Fibroblast of peridontal ligament (primary cell): ENCODE results near the gene SNCAIP.

Source experiments
- DNase-seq: peaks from one replicate; pipeline ENCODE4 v3.0.0-alpha.2; 2010; ENCODE audit errors: extremely low read depth

Gene SNCAIP

GRCh38 chr5:122499585-122499984 lies 187.5 kb downstream of the SNCAIP start:
- no peak for DNase-seq

- DNase-seq: peak; percentile 78
These were observed 188.4 kb downstream of the SNCAIP start for GRCh38 chr5:122500245-122501088.

- peak; percentile 77 for DNase-seq
These were observed 189.0 kb downstream of the SNCAIP start for GRCh38 chr5:122501089-122501435.

- DNase-seq: no peak
These were observed 195.0 kb downstream of the SNCAIP start for GRCh38 chr5:122507045-122507444.

GRCh38 chr5:122507581-122507980 lies 195.5 kb downstream of the SNCAIP start:
- DNase-seq: no peak

GRCh38 chr5:122508623-122509022 lies 196.6 kb downstream of the SNCAIP start:
- DNase-seq: no peak
